GM12865 (cell line): ENCODE measurements around the gene TMEM198.

Experiments
- DNase-seq: peaks from one replicate; pipeline ENCODE4 v3.0.0; 2010; ENCODE audit warnings: low read depth
- H3K4me3 ChIP-seq: 2 replicates; pipeline ENCODE4 v1.5.1; 2011; ENCODE audit warnings: mild to moderate bottlenecking, low read depth, low read length, control low read depth
- CTCF ChIP-seq: IDR thresholded peaks from 2 replicates; pipeline ENCODE4 v1.5.1; 2011; ENCODE audit warnings: low read length, control low read depth, low read depth, inconsistent platforms; ENCODE audit not compliant: insufficient read depth; ENCODE audit errors: missing control alignments

The TMEM198 gene

GRCh38 chr2:219497495-219498279, 46.1 kb upstream of the TMEM198 start:
- peak overlapping the region; percentile 69 for H3K4me3 ChIP-seq
- no peak for TF ChIP-seq CTCF
- peak; percentile 64 for DNase-seq

GRCh38 chr2:219498280-219499057, 45.4 kb upstream of the TMEM198 start, which contains the start of gene GMPPA:
GMPPA (plus strand) TSS chr2:219498891; CDS start chr2:219499976, 1,085 bp downstream.
- TF ChIP-seq CTCF, result no peak
- DNase-seq, result peak; percentile 97
- H3K4me3 ChIP-seq, result peak within 1 kb of the TSS; percentile 69

GRCh38 chr2:219499058-219499307, 44.8 kb upstream of the TMEM198 start:
- no peak for TF ChIP-seq CTCF
- H3K4me3 ChIP-seq, result peak overlapping the region; percentile 69
- no peak for DNase-seq

GRCh38 chr2:219499555-219499954, 44.3 kb upstream of the TMEM198 start:
- no peak for TF ChIP-seq CTCF
- peak overlapping the region; percentile 69 for H3K4me3 ChIP-seq
- DNase-seq, result no peak

- peak; percentile 20 for TF ChIP-seq CTCF
- H3K4me3 ChIP-seq, result no peak overlapping the region
- DNase-seq, result no peak
Observed at GRCh38 chr2:219500135-219500534, 43.7 kb upstream of the TMEM198 start.

GRCh38 chr2:219501849-219502248, 42.0 kb upstream of the TMEM198 start:
- DNase-seq, result no peak
- no peak for TF ChIP-seq CTCF

More at GRCh38 chr2:219501849-219502248, 42.0 kb upstream of the TMEM198 start:
- no peak overlapping the region for H3K4me3 ChIP-seq
